SU-DHL-6 (cell line): ENCODE data around the gene THOC2.
"Not testable (repeated sequence)": the region's sequence is repeated elsewhere in the genome, so short reads cannot be mapped to it uniquely, and the experiment has no call there.

Experiments
- H2AFZ ChIP-seq: fragments of 200-600 bp; sonication (generic); 2 replicates; pipeline ENCODE4 v1.6.1; 2014; ENCODE audit warnings: low read depth, mild to moderate bottlenecking, moderate library complexity, mixed read lengths, antibody characterized with exemption, low read length; ENCODE audit not compliant: severe bottlenecking
- H3F3A ChIP-seq: fragments of 200-600 bp; shearing (Covaris generic); 2 replicates; pipeline ENCODE4 v1.6.0; 2016; ENCODE audit warnings: antibody characterized with exemption, mild to moderate bottlenecking; ENCODE audit not compliant: insufficient read depth
- H3K27ac ChIP-seq: fragments of 200-600 bp; sonication (generic); 2 replicates; pipeline ENCODE4 v1.5.1; 2016; ENCODE audit warnings: low read depth, mild to moderate bottlenecking, low read length, moderate library complexity, mixed read lengths
- H3K27me3 ChIP-seq: fragments of 200-600 bp; sonication (generic), shearing (Covaris generic); 2 replicates; pipeline ENCODE4 v1.6.0; 2014; ENCODE audit warnings: mild to moderate bottlenecking, low read length
- H3K36me3 ChIP-seq: fragments of 200-600 bp; sonication (generic); 2 replicates; pipeline ENCODE4 v1.6.1; 2014; ENCODE audit warnings: mild to moderate bottlenecking, low read length, mixed read lengths
- H3K4me2 ChIP-seq: fragments of 300-600, 200-600 bp; shearing (Covaris generic), sonication (generic); 2 replicates; pipeline ENCODE4 v1.6.0; 2014; ENCODE audit warnings: low read length, low read depth, mild to moderate bottlenecking; ENCODE audit not compliant: poor library complexity, severe bottlenecking
- H3K4me3 ChIP-seq: fragments of 200-600 bp; sonication (generic); 2 replicates; pipeline ENCODE4 v1.5.1; 2014; ENCODE audit warnings: antibody characterized with exemption, low read length, mild to moderate bottlenecking, mixed read lengths; ENCODE audit not compliant: insufficient read depth, poor library complexity, severe bottlenecking
- H3K79me2 ChIP-seq: fragments of 200-600 bp; sonication (generic); 2 replicates; pipeline ENCODE4 v1.6.1; 2014; ENCODE audit warnings: mild to moderate bottlenecking, low read length, moderate library complexity; ENCODE audit not compliant: insufficient read depth
- H3K9ac ChIP-seq: fragments of 200-600 bp; sonication (generic); 2 replicates; pipeline ENCODE4 v1.7.0; 2014; ENCODE audit warnings: mild to moderate bottlenecking, low read length
- H3K9me2 ChIP-seq: fragments of 200-600 bp; sonication (generic); replicated peaks from 2 replicates; pipeline ENCODE4 v1.6.1; 2014; ENCODE audit warnings: low read length; ENCODE audit not compliant: insufficient read depth
- H3K9me3 ChIP-seq: fragments of 200-600 bp; sonication (generic); 2 replicates; pipeline ENCODE4 v1.6.1; 2014; ENCODE audit warnings: low read length, mixed read lengths; ENCODE audit not compliant: insufficient read depth
- H4K20me1 ChIP-seq: fragments of 200-600 bp; sonication (generic); 2 replicates; pipeline ENCODE4 v1.6.1; 2014; ENCODE audit warnings: low read depth, mild to moderate bottlenecking, antibody characterized with exemption, low read length, moderate library complexity, mixed read lengths
- CTCF ChIP-seq: fragments of 200-600 bp; sonication (generic); IDR thresholded peaks from one replicate; pipeline ENCODE4 v1.5.1; 2017; ENCODE audit warnings: antibody characterized with exemption, mild to moderate bottlenecking, low read length, moderate library complexity; ENCODE audit not compliant: insufficient read depth, poor library complexity, severe bottlenecking
- EZH2phosphoT487 ChIP-seq: fragments of 200-600 bp; sonication (generic), shearing (Covaris generic); conservative IDR thresholded peaks from 2 replicates; pipeline ENCODE4 v1.6.1; 2018; ENCODE audit warnings: mild to moderate bottlenecking, antibody characterized with exemption, low read length, moderate library complexity, mixed read lengths

THOC2 gene

GRCh38 chrX:123738378-123738940 is 5.6 kb upstream of the THOC2 start:
- no peak overlapping the region for H2AFZ ChIP-seq
- no peaks in the 10 kb centered on the region for H3K9me3 ChIP-seq
- no peak overlapping the region for H3K4me3 ChIP-seq
- no peaks in the 10 kb centered on the region for H3K79me2 ChIP-seq
- no peaks in the 10 kb centered on the region for H3K27me3 ChIP-seq
- no peaks in the 10 kb centered on the region for H3K36me3 ChIP-seq
- no peaks in the 10 kb centered on the region for H3K9me2 ChIP-seq
- no peak for TF ChIP-seq CTCF
- no peak for TF ChIP-seq EZH2phosphoT487
- H3K4me2 ChIP-seq: no peak overlapping the region
- H3F3A ChIP-seq: no peaks in the 10 kb centered on the region
- H4K20me1 ChIP-seq: no peaks in the 10 kb centered on the region
- no peak overlapping the region for H3K27ac ChIP-seq
- H3K9ac ChIP-seq: no peak overlapping the region

GRCh38 chrX:123736333-123736921 is 3.6 kb upstream of the THOC2 start:
- Histone ChIP-seq H3K9me3 (no peaks in the 10 kb centered on the region), H3K4me3 (no peak overlapping the region), H2AFZ (no peak overlapping the region), H3K27ac (no peak overlapping the region), H3K9ac (no peak overlapping the region), H3K36me3 (no peaks in the 10 kb centered on the region), H3K79me2 (peaks cover 14% of the 10 kb centered on the region), H4K20me1 (no peaks in the 10 kb centered on the region), H3K9me2 (no peaks in the 10 kb centered on the region), H3K4me2 (no peak overlapping the region), H3F3A (no peaks in the 10 kb centered on the region), H3K27me3 (no peaks in the 10 kb centered on the region)
- TF ChIP-seq EZH2phosphoT487 (no peak), CTCF (no peak)

- not testable (repeated sequence) for H3F3A ChIP-seq, H3K4me2 ChIP-seq, H3K9me2 ChIP-seq, H3K27me3 ChIP-seq, H3K4me3 ChIP-seq, H3K27ac ChIP-seq, H2AFZ ChIP-seq, H4K20me1 ChIP-seq, H3K9me3 ChIP-seq, H3K36me3 ChIP-seq, H3K9ac ChIP-seq
- H3K79me2 ChIP-seq: peaks cover 27% of the 10 kb centered on the region
These were observed 2.3 kb upstream of the THOC2 start for GRCh38 chrX:123735137-123735536.

GRCh38 chrX:123734079-123734478 is 1.2 kb upstream of the THOC2 start:
- not testable (repeated sequence) for H3K36me3 ChIP-seq, H3K4me2 ChIP-seq, H3F3A ChIP-seq, H3K4me3 ChIP-seq, H3K27me3 ChIP-seq, H4K20me1 ChIP-seq, H2AFZ ChIP-seq, H3K27ac ChIP-seq, H3K9ac ChIP-seq, H3K9me3 ChIP-seq, H3K9me2 ChIP-seq
- H3K79me2 ChIP-seq: peaks cover 38% of the 10 kb centered on the region
